Measurements from ENCODE around the gene DAP.

The DAP gene

DNA sequence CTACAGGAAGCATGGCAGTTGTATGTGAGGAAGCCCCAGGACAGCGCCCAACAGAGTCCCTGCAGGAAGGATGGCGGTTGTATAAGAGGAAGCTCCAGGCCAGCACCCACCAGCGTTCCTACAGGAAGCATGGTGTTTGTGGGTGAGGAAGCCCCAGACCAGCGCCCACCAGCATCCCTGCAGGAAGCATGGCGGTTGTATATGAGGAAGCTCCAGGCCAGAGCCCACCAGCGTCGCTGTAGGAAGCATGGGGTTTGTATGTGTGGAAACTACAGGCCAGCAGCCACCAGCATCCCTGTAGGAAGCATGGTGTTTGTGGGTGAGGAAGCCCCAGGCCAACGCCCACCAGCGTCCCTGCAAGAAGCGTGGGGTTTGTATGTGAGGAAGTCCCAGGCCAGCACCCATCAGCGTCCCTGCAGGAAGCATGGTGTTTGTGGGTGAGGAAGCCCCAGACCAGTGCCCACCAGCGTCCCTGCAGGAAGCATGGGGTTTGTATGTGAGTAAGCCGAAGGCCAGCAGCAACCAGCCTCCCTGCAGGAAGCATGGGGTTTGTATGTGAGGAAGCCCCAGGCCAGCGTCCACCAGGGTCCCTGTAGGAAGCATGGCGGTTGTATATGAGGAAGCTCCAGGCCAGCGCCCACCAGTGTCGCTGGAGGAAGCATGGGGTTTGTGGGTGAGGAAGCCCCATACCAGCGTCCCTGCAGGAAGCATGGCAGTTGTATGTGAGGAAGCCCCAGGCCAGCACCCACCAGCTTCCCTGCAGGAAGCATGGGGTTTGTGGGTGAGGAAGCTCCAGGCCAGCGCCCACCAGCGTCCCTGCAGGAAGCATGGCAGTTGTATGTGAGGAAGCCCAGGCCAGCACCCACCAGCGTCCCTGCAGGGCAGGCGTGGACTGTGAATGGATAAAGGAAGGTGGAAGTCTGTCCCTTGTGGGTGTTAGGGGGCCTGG is 79.0 kb downstream of the DAP start:
- DNase-seq, result no peak
- in situ Hi-C loops (cut with HindIII; ENCODE audit: low pct_ligation_motif_present, low pct_unique_long_range_greater_than_20kb, low sequenced_read_pairs), result no loop called here

DNA sequence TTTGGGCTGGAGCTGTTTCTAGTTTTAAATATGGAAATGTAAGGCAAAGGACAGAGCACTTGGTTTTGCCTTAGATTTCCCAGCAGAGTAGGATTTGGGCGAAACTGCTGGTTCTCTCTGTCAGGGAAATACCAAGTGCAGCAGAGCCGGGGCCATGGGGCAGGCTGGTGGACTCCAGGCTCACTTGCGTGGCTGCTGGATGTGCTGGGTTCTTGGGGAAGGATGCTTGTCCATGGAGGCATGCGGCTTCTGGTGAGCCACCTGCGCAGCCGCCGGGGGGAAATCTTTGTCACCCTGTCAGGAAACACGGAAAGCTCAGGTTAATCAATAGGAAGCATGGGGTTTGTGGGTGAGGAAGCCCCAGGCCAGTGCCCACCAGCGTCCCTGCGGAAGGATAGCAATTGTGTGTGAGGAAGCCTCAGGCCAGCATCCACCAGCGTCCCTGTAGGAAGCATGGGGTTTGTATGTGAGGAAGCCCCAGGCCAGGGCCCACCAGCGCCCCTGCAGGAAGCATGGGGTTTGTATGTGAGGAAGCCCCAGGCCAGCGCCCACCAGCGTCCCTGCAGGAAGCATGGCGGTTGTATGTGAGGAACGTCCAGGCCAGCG is 80.1 kb downstream of the DAP start:
- DNase-seq, result no peak
- in situ Hi-C loops (cut with HindIII; ENCODE audit: low pct_ligation_motif_present, low pct_unique_long_range_greater_than_20kb, low sequenced_read_pairs), result no loop called here

DNA sequence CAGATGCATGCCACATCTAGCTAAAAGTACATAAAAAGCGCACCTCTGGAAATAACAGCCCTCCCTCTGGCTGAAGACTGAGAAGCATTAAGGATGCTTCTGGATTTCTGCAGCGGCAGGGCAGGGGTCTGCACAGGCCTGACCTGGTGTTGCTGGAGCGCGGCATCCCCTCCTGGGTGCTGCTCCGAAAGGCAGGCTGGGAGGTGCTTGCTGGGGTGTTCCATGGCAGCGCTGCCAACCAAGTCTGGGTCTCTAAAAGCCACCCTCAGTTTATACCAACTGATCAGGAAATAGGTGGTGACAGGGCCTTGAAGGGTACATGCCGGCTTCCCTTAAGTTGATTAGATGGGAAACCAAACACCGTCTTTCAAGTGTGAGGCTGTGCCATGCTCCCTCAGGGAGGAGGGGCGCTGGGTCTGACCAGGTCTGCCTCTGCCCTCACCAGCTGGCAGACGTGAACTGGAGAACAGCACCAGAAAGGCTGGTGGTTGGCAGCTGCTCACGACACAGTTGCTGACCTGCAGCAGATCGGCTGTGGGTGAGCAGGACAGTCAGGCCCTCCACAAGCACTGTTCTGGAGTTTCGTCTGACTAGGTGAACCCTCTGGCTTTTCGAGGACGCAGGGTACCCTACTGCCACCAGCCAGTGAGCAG is 81.6 kb downstream of the DAP start:
- DNase-seq, result no peak
- in situ Hi-C loops (cut with HindIII; ENCODE audit: low pct_ligation_motif_present, low pct_unique_long_range_greater_than_20kb, low sequenced_read_pairs), result no loop called here

DNA sequence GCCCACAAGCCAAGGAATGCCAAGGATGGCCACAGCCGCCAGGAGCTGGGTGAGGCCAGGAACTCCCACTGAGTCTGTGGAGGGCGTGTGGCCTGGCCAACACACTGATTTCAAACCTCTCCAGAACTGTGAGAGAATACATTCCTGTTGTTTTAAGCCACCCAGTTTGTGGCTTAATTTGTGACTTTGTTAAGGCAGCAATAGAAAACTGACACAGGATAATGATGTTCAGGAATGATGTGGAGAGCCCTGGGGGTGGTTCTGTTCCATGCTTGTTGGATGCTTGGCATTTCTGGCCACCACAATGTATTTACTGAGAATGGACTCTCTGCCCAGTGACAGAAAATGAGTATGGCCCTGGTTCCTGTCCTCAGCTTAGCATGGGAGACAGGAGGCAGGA is 82.8 kb downstream of the DAP start:
- peak; percentile 70 for DNase-seq
- in situ Hi-C loops (cut with HindIII; ENCODE audit: low pct_ligation_motif_present, low pct_unique_long_range_greater_than_20kb, low sequenced_read_pairs), result no loop called here

DNA sequence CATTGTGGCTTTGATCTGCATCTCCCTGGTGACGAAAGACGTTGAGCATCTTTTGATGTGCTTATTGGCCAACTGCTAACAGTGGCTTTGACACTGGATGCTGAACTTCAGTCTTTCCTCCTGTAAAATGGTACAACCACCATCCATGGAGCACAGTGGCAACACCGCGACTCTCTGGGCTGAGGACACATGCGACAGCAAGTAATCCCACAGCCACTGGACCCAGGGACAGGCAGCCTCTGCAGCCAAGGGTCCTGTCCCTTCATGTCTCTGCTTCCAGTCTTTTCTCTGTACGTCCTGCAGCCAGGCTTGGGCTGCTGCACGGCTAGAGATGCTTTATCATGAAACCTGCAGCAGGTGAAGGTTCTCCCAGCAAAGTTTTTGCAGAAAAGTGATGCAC is 83.5 kb downstream of the DAP start:
- in situ Hi-C loops (cut with HindIII; ENCODE audit: low pct_ligation_motif_present, low pct_unique_long_range_greater_than_20kb, low sequenced_read_pairs), result no loop called here

DNA sequence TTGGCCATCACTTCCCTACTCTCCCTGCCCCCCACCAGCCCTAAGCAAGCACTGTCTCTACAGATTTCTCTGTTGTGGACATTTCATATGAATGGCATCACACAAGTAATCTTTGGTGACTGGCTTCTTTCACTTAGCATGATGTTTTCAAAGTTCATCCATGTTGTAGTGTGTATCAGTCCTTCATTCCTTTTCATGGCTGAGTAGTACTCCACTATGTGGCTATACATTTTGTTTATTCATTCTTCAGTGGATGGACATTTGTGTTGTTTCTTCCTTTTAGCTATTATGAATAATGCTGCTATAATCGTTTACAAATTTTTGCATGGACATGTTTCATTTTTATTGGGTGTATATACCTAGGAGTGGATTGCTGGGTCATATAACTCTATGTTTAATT is 84.1 kb downstream of the DAP start:
- in situ Hi-C loops (cut with HindIII; ENCODE audit: low pct_ligation_motif_present, low pct_unique_long_range_greater_than_20kb, low sequenced_read_pairs), result no loop called here
- DNase-seq, result no peak

More for the DNA sequence above, 83.5 kb downstream of the DAP start:
- DNase-seq, result no peak

DNA sequence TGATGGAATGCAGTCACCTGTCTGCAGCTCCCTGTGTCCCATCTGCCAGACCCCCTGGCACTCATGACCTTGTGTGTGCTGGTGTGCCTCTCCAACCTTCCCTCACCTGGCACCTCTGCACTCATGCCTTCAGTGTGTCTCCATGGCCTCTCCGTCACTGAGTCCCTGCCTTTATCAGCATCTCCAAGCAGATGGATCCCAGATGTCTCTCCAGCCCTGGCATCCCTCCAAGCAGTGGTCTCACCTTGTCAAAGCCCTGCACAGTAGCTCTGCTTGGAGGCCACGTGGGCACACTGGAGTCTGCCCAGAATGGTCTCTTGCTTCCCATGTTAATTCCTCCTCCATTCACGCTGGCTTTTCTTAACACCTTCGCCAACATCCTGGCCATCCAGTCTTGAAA is 84.8 kb downstream of the DAP start:
- in situ Hi-C loops (cut with HindIII; ENCODE audit: low pct_ligation_motif_present, low pct_unique_long_range_greater_than_20kb, low sequenced_read_pairs), result no loop called here
- no peak for DNase-seq

DNA sequence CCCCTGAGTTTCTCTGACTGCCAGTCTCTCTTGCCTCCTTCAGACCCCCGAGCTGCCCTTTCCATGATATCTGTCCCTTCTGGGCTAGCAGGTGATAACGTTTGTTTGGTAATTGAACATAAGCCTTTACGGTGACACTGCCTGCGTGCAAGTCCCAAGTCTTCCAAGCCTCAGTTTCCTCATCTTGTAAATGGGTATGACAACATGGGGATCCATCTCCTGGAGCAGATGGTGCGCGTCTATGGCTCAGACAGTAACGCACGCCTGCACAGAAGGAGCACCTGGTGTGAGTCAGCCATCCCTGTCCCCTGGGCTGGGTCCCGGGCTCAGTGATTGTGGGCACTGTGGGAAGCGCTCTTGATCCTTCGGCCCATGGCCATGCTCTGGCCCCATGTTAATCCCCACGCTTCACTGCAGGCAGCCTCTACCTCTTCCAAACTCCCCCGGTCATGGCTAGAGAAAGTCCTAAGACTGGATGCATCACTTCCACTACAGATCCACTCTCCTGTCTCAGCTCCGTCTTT is 85.8 kb downstream of the DAP start:
- no peak for DNase-seq
- in situ Hi-C loops (cut with HindIII; ENCODE audit: low pct_ligation_motif_present, low pct_unique_long_range_greater_than_20kb, low sequenced_read_pairs), result no loop called here

DNA sequence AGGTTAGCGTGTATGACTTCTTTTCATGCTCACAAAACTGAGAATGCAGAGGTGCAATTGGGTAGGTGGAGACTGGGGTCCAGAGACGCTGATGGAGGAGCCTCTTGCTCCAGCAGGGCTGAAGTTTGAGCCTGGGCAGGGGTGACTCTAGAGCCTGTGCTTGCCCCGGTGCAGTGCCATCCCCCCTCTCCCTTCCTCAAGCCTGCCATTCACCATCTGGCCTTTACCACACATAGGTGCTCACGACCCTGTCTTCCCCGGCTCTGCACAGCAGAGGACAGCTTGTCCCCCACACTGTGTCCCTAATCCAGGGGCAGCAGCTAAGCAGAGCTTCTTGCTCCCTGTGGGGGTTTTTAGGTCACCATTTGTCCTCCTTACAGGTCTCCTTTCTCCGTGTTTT is 86.5 kb downstream of the DAP start:
- in situ Hi-C loops (cut with HindIII; ENCODE audit: low pct_ligation_motif_present, low pct_unique_long_range_greater_than_20kb, low sequenced_read_pairs), result no loop called here
- DNase-seq, result no peak

DNA sequence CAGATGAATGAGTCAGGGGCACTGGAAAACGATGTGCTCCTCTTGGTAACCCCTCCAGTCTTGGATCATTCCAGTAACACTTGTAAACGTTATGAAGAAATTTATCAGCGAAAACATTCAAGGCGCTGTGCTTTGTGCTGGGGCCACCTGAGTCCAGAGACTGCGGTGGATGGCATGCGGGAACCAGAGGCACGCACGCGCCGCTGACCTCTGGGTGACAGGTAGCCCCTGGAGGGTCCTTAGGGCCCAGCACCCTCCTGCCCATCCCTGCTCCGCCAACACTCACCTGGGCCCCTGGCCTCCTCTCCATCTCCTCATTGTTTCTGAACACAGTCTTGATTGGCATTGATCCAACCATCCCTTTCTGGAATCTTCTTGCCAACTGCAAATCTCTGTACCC is 86.9 kb downstream of the DAP start:
- no peak for DNase-seq
- in situ Hi-C loops (cut with HindIII; ENCODE audit: low pct_ligation_motif_present, low pct_unique_long_range_greater_than_20kb, low sequenced_read_pairs), result no loop called here

DNA sequence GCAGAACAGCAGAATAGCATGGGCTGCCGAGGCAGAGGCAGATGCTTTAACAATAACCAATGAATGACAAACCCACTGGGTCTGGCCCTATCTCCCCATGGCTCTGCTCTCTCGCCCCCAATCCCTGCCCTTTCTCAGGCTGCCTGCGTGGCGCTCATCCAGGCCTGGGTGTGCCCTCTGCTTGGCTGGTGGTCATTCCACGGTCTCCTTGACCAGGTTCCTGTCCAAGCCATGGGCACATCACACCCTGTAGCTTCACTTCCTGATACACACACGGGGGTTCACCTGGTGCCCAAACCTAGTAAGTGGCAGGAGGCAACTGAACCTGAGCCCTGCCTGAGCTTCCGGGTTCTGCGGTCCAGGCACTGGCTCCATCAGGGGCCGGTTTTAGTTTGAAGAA is 87.6 kb downstream of the DAP start:
- DNase-seq, result no peak

DNA sequence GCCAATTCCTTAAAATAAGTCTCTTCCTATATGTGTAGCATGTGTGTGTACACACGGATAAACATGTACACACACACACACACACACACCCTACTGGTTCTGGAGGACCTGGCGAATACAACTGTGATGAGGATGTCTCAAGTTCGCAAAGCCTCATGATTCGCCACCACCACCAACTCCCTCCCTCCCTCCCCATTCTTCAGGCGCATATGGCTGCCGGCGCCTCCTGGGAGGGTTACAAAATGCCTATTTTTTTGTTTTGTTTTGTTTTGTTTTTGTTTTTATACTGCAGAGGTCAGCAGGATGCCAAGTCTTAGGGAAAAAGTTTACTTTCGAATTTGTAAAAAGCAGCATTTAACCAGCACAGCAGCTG is 88.0 kb downstream of the DAP start:
- in situ Hi-C loops (cut with HindIII; ENCODE audit: low pct_ligation_motif_present, low pct_unique_long_range_greater_than_20kb, low sequenced_read_pairs), result no loop called here
- no peak for DNase-seq

More for the DNA sequence above, 87.6 kb downstream of the DAP start:
- in situ Hi-C loops (cut with HindIII; ENCODE audit: low pct_ligation_motif_present, low pct_unique_long_range_greater_than_20kb, low sequenced_read_pairs), result no loop called here

DNA sequence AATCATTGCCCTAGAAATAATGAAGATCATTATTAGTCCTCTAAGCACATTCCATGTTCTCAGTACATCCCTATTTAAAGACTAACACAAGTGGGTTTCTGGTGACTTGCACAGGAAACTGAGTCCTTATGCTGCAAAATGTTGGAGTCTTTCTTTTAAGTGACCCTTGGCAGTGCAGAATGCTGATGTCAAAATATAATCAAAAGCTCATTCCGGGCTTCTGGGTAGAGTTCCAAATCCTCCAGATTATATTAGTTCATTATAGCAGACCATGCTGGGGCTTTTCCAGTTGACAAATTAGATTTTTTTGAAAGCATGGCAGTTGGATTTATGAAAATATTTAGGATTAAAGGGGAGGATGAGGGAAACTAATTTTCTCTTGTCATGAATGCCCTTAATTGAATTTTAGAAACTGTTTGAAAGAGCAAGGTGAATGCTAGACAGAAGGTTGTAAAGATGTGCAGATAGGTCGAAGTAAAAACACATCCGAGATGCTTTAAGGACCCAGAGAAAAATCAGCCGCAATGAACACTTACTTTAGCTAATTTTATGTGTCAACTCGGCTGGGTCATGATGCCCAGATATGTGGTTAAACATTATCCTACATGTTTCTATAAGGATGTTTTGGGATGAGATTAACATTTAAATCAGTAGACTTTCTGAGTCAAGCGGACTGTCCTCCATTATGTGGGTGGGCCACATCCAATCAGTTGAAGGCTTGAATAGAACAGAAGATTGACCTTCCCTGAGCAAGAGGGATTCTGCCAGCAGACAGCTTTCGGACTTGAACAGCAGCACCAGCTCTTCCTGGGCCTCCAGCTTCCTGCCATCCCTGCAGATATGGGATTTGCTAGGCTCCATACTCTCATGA is 88.7 kb downstream of the DAP start:
- DNase-seq, result no peak
- in situ Hi-C loops (cut with HindIII; ENCODE audit: low pct_ligation_motif_present, low pct_unique_long_range_greater_than_20kb, low sequenced_read_pairs), result no loop called here

DNA sequence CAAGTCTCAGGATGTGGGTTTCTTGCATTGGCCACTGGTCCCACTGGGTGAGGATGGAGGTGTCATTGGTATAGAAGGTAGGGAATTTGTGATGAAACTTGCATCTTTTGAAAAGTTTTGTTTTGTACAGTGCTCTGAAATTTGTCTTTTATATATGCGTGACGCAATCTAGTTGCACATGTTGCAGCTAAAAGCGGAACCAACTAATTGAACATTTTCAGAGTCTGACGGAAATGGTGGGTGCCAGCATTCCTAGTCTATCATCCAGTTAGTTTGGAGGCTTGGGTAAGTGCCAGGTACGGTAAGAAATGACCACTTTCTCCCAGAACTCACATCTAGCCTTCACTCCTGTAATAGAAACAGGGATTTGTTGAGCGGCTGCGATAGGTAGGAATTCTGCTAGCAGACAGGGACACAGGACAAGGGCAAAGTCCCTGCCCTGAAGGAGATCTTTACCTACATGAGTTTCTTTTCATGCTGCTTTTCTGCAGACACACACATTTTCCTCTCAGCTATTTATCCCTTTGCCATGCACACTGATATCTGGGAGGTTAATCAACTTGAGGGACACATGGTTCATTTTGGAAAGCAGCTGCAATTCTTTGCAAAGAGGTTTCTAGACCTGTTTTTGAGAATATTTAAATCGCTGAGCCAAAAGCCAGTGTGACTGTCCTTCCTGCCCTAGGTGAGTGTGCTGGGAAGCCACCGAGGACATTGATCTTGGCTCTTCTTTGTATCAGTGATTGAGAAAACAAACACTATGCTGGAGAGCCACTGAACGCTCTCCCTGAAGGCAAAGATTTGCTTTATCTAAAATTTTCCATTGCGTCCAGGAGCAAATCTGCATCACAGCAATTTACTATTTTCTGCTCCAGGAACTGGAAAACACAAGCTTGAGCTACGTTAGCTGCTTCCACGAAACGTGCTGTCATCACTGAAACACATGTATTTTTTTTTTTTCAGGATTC is 89.7 kb downstream of the DAP start:
- in situ Hi-C loops (cut with HindIII; ENCODE audit: low pct_ligation_motif_present, low pct_unique_long_range_greater_than_20kb, low sequenced_read_pairs), result no loop called here
- DNase-seq, result no peak

DNA sequence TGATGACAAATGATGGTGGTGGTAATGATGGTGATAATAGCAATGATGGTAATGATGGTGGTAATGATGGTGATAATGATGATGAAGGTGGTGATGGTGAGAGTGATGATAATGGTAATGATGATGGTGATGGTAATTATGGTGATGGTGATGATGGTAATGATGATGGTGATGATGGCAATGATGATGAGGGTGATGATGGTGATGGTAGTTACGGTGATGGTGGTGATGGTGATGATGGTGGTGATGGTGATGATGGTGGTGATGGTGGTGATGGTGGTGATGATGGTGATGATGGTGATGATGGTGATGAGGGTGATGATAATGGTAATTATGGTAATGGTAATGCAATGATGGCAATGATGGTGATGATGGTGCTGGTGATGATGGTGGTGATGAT is 91.1 kb downstream of the DAP start:
- in situ Hi-C loops (cut with HindIII; ENCODE audit: low pct_ligation_motif_present, low pct_unique_long_range_greater_than_20kb, low sequenced_read_pairs), result no loop called here
- DNase-seq, result no peak

DNA sequence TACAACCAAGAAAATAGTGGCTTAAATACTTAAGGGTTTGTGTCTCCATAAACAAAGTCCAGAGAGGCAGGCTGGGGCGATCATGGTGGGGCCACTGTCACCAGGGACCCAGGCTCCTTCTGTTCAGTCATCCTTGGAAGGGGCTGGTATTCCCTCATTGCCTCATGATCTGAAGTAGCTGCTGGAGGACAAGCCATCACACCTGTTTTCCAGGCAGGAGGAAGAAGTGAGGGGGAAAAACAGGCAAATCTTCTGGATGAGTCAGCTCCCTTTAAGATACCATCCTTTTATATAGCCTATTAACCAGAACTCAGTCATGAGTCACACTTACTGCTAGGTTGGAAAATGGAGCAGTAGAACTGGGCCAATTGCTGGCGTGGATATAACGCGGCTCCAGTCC is 92.3 kb downstream of the DAP start:
- in situ Hi-C loops (cut with HindIII; ENCODE audit: low pct_ligation_motif_present, low pct_unique_long_range_greater_than_20kb, low sequenced_read_pairs), result no loop called here
- peak; percentile 19 for DNase-seq

DNA sequence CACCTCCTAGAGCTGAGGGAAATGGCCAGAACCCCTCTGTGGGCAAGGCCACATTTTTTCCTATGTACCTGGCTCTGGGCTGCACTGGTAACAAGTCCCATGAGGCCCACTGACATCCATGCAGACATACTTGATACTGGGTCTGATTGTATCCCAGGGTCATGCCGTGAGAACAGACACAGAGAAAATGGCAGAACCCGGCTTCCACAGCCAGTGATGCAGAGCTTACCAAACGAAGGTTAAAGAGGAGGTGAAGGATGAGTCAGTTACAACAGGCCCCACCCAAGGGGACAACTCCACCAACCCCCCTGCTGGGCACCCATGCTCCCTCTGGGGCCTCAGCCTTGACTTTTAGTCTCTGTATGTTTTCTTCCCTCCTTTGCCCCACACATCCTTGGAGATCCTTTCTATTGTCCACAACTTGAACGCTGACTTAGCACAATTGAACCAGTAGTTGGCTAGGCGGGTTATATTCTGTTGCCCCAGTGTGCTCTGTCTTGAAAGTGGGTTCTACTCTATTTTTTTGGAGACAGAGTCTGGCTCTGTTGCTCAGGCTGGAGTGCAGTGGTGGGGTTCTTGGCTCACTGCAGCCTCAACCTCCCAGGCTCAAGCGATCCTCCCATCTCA is 93.5 kb downstream of the DAP start:
- no peak for DNase-seq
- in situ Hi-C loops (cut with HindIII; ENCODE audit: low pct_ligation_motif_present, low pct_unique_long_range_greater_than_20kb, low sequenced_read_pairs), result no loop called here

Data from ACHN (cell line).